Kidney (tissue), 14 donors: ENCODE data around the gene PCNT. TPM values are rescaled to one million over a fixed set of nuclear protein-coding genes. Genes with fewer than 3 reads are reported as not detected.
A peak's percentile ranks its signal among the peaks of the same experiment; 100 is the strongest.

Experiments used
- DNase-seq, 5 donors: peaks; one replicate each; pipeline ENCODE4 v3.0.0-alpha.2; 2013 to 2020
- FAIRE-seq: peaks from 2 replicates; lab custom pipeline; 2012; peaks lifted over from hg19 to GRCh38; lab: Jason Lieb, UNC
- H3K27ac ChIP-seq, 2 donors: one replicate each; pipeline ENCODE4 v1.7.0; 2013; ENCODE audit warnings: low read depth in 2 of 2, low read length in 2 of 2, inconsistent platforms in 1 of 2
- H3K27me3 ChIP-seq: one replicate; pipeline ENCODE4 v1.7.1; 2013; ENCODE audit warnings: low read length, inconsistent platforms; ENCODE audit not compliant: control insufficient read depth, insufficient read depth
- H3K36me3 ChIP-seq, 3 donors: one replicate each; pipeline versions ENCODE4 v1.7.0 to v1.7.1; 2013; ENCODE audit warnings: low read length in 3 of 3, control low read depth in 1 of 3, inconsistent platforms in 1 of 3; ENCODE audit not compliant: insufficient read depth in 3 of 3, control insufficient read depth in 2 of 3
- H3K4me1 ChIP-seq, 3 donors: one replicate each; pipeline versions ENCODE4 v1.7.0 to v1.7.1; 2013; ENCODE audit warnings: low read length in 3 of 3, inconsistent platforms in 1 of 3, low read depth in 1 of 3; ENCODE audit not compliant: control insufficient read depth in 2 of 3, insufficient read depth in 2 of 3
- H3K4me3 ChIP-seq, 3 donors: one replicate each; pipeline versions ENCODE4 v1.7.0 to v1.8.1; 2013; ENCODE audit warnings: low read length in 3 of 3, control low read depth in 1 of 3, inconsistent platforms in 1 of 3
- H3K9ac ChIP-seq, 3 donors: one replicate each; pipeline versions ENCODE4 v1.7.0 to v1.7.1; 2013; ENCODE audit warnings: low read length in 3 of 3, control low read depth in 1 of 3, inconsistent platforms in 1 of 3
- H3K9me3 ChIP-seq, 3 donors: one replicate each; pipeline versions ENCODE4 v1.7.0 to v1.7.1; 2013; ENCODE audit warnings: low read length in 3 of 3, control low read depth in 1 of 3, inconsistent platforms in 1 of 3; ENCODE audit not compliant: control insufficient read depth in 2 of 3, insufficient read depth in 1 of 3
- intact Hi-C: fragments of 100-400 bp; cut with DNase I; formaldehyde crosslinking; loops from one replicate; pipeline ENCODE4 v1.11.1; 2022
- polyA plus RNA-seq: library from polyadenylated mRNA; stranded (reverse); fragments of 350-450 nt; fragmentation: Illumina TruSeq; extraction: RNeasy Lipid Tissue Mini Kit (QIAGEN cat#74804); gene quantifications from one replicate; pipeline ENCODE4 v1.2.3, GENCODE V29; 2014; ENCODE audit warnings: low read depth, low replicate concordance; ENCODE audit not compliant: insufficient read depth
- total RNA-seq: library from RNA; stranded (reverse); fragmentation: NEBNext Ultra II Directional; extraction: Animal tissue kit (Norgen Biotek cat#: 25700); gene quantifications from one replicate; pipeline ENCODE4 v1.2.1, GENCODE V29; 2021
- TF ChIP-seq, protein P1 (sequence below): IDR thresholded peaks from 3 replicates; pipeline ENCODE4 v1.5.1; 2012; ENCODE audit warnings: mild to moderate bottlenecking, moderate library complexity, borderline replicate concordance; ENCODE audit not compliant: insufficient read depth; ENCODE audit errors: extremely low read depth
- donor health status: control.
- donor health status: control.
- donor health status: control.
- donor health status: control.
- donor health status: control.
- donor health status: DM: yes; HTN: yes; CAD: no.
- donor health status: Normal renal cell carcinoma (clear cell type).

The PCNT gene
- total and polyA plus RNA-seq, 2 donors from 2014 or later, result 4.2 to 26.1 TPM

- intact Hi-C loops, result no loop called here
- Histone ChIP-seq H3K27ac (no peak overlapping the region), H3K9ac (no peak overlapping the region), H3K27me3 (no peaks in the 10 kb centered on the region), H3K4me1 (no peaks in the 10 kb centered on the region), H3K4me3 (no peak overlapping the region), H3K36me3 (peaks cover 2 to 32% (median 16%) of the 10 kb centered on the region in 3 donors), H3K9me3 (no peaks in the 10 kb centered on the region)
- TF ChIP-seq, protein P1, sequence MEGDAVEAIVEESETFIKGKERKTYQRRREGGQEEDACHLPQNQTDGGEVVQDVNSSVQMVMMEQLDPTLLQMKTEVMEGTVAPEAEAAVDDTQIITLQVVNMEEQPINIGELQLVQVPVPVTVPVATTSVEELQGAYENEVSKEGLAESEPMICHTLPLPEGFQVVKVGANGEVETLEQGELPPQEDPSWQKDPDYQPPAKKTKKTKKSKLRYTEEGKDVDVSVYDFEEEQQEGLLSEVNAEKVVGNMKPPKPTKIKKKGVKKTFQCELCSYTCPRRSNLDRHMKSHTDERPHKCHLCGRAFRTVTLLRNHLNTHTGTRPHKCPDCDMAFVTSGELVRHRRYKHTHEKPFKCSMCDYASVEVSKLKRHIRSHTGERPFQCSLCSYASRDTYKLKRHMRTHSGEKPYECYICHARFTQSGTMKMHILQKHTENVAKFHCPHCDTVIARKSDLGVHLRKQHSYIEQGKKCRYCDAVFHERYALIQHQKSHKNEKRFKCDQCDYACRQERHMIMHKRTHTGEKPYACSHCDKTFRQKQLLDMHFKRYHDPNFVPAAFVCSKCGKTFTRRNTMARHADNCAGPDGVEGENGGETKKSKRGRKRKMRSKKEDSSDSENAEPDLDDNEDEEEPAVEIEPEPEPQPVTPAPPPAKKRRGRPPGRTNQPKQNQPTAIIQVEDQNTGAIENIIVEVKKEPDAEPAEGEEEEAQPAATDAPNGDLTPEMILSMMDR, result no peak
- DNase-seq (peak in 1 of 5 donors; percentile 39), FAIRE-seq (no peak)
Observed at GRCh38 chr21:46344219-46344915, 20.4 kb downstream of the PCNT start.

DNA sequence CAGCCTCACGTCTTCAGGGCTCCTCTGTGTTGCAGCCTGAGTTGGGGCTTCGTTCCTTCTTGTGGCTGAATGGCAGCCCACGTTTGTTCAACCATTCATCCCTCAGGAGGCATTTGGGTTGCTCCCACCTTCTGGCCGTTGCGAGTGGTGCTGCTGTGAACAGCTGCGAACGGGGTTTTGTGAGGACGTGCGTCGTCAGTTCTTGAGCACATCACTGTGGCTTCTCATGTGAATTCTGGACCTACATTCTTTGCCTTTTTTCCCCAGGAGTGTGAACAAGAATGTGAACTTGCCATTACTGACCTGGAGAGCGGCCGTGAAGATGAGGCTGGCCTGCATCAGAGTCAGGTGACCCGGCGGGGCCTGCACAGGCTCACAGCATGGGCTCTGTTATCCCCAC is 21.9 kb downstream of the PCNT start:
- peaks cover 0 to 38% (median 21%) of the 10 kb centered on the region in 3 donors for H3K36me3 ChIP-seq
- FAIRE-seq, result no peak
- intact Hi-C loops, result no loop called here

DNA sequence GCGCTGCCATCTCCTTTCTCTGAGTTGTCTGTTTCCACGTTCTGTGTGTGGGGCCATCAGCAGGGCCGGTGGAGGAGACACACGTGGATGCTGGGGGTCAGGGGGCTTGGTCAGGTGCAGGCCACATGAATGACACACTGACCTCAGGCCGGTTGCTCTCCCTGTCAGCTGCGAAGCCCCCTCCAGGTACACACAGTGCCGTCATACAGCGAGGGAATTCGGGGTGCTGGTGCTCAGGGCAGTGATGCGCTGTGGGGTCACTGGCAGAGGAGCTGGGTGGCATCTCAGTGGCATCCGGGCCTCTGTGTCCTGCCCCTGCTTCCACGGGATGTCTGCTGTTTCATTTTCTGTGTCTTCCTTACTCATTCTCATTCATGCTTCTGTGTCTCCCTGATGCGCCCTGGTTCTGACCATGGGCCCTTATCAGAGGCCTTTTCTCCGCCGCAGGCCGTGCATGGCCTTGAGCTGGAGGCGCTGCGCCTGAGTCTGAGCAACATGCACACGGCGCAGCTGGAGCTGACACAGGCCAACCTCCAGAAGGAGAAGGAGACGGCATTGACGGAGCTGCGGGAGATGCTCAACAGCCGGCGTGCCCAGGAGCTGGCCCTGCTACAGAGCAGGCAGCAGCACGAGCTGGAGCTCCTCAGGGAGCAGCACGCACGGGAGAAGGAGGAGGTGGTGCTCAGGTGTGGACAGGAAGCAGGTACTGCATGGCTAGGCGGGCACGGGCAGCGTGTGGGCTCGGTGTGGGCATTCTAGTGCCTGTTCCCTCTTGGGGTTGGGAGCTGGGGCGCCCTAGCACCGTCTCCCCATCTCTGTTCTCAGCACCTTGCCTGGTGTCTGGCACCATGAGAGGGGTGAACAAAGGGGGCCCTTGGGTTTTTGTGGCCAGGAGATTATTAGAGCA is 22.6 kb downstream of the PCNT start:
- Histone ChIP-seq H3K4me3 (no peak overlapping the region), H3K9ac (no peak overlapping the region), H3K27me3 (no peaks in the 10 kb centered on the region), H3K9me3 (no peaks in the 10 kb centered on the region), H3K4me1 (no peaks in the 10 kb centered on the region), H3K27ac (no peak overlapping the region), H3K36me3 (peaks cover 3 to 43% (median 27%) of the 10 kb centered on the region in 3 donors)
- DNase-seq (no peak), FAIRE-seq (no peak)
- intact Hi-C loops, result no loop called here
- TF ChIP-seq, protein P1, result no peak

More for the DNA sequence above, 21.9 kb downstream of the PCNT start:
- no peaks in the 10 kb centered on the region for H3K4me1 ChIP-seq
- no peak overlapping the region for H3K4me3 ChIP-seq
- TF ChIP-seq, protein P1, result no peak
- H3K27ac ChIP-seq, result no peak overlapping the region
- no peaks in the 10 kb centered on the region for H3K27me3 ChIP-seq
- DNase-seq, result peak in 1 of 5 donors; percentile 42
- H3K9me3 ChIP-seq, result no peaks in the 10 kb centered on the region
- no peak overlapping the region for H3K9ac ChIP-seq
